ENCODE results near the gene SPATA31E1.
A peak's percentile ranks its signal among the peaks of the same experiment; 100 is the strongest.

SPATA31E1 gene

DNA sequence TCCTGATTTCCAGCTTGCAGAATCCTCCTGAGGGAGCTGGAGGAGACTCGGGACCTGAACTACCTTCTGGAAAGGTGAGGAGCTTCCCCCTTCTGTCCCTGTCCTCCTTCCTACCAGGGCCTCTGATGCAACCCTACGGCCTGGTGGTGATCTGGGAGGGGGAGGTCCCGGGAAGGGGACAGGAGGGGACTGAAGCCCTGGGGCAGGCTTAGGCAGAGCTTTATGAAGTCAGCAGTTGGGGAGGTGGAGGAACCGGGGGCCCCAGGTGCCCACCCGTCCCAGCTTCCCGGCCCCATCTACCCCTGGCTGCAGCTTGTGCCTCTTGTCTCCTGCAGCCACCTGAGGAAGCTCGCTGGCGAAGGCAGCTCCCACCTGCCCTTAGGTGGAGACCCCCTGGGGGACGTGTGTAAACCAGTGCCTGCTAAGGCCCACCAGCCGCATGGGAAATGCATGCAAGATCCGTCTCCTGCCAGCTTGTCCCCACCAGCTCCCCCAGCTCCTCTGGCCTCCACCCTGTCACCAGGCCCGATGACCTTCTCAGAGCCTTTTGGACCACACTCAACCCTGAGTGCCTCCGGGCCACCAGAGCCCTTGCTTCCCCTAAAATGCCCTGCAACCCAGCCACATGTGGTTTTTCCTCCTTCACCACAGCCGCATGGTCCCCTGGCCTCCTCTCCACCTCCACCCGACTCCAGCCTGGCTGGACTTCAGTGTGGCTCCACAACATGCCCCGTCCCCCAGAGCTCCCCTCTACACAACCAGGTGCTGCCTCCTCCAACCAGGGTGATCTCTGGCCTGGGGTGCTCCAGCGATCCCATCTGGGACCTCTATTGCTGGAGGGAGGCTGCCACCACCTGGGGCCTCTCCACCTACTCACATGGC lies 2.1 kb downstream of the SPATA31E1 start:
- Mint-ChIP-seq H3K9me3 (no peaks in the 10 kb centered on the region), H3K36me3 (ENCODE audit: low read depth) (no peaks in the 10 kb centered on the region), H3K4me3 (no peak overlapping the region), H3K4me1 (peaks cover 19% of the 10 kb centered on the region), H3K27ac (no peak overlapping the region), H3K27me3 (ENCODE audit: low read depth, poor library complexity) (peaks cover 10% of the 10 kb centered on the region)
- DNase-seq, result no peak
- TF ChIP-seq CTCF (IDR thresholded peaks at IDR 0.05), result no peak

GRCh38 chr9:87885484-87886189 lies 3.0 kb downstream of the SPATA31E1 start:
- Mint-ChIP-seq H3K9me3 (no peaks in the 10 kb centered on the region), H3K36me3 (ENCODE audit: low read depth) (no peaks in the 10 kb centered on the region), H3K27me3 (ENCODE audit: low read depth, poor library complexity) (peaks cover 4% of the 10 kb centered on the region), H3K4me3 (no peak overlapping the region), H3K27ac (no peak overlapping the region), H3K4me1 (peaks cover 19% of the 10 kb centered on the region)
- no peak for TF ChIP-seq CTCF (IDR thresholded peaks at IDR 0.05)
- DNase-seq, result no peak

DNA sequence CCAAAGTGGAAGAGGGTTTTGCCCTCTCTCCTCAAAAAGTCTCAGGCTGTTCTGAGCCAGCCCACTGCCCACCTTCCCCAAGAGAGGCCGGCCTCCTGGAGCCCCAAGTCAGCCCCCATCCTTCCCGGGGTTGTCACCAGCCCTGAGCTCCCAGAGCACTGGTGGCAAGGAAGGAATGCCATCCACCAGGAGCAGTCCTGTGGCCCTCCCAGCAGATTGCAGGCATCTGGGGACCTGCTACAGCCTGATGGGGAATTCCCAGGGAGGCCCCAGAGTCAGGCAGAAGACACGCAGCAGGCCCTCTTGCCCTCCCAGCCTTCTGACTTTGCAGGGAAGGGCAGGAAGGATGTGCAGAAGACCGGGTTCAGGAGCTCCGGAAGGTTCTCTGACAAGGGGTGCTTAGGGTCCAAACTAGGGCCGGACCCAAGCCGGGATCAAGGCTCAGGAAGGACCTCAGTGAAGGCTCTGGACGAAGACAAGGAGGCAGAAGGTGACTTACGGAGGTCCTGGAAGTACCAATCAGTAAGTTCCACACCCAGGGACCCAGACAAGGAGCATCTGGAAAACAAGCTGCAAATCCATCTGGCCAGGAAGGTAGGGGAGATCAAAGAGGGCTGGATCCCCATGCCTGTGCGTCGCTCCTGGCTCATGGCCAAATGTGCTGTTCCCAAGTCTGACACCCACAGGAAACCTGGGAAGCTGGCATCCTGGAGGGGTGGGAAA lies 3.7 kb downstream of the SPATA31E1 start:
- DNase-seq, result no peak
- no peak overlapping the region for H3K4me3 Mint-ChIP-seq
- H3K9me3 Mint-ChIP-seq, result no peaks in the 10 kb centered on the region
- no peak overlapping the region for H3K27ac Mint-ChIP-seq
- peaks cover 4% of the 10 kb centered on the region for H3K27me3 Mint-ChIP-seq (ENCODE audit: low read depth, poor library complexity)
- H3K36me3 Mint-ChIP-seq (ENCODE audit: low read depth), result no peaks in the 10 kb centered on the region
- TF ChIP-seq CTCF (IDR thresholded peaks at IDR 0.05), result no peak
- peaks cover 19% of the 10 kb centered on the region for H3K4me1 Mint-ChIP-seq

DNA sequence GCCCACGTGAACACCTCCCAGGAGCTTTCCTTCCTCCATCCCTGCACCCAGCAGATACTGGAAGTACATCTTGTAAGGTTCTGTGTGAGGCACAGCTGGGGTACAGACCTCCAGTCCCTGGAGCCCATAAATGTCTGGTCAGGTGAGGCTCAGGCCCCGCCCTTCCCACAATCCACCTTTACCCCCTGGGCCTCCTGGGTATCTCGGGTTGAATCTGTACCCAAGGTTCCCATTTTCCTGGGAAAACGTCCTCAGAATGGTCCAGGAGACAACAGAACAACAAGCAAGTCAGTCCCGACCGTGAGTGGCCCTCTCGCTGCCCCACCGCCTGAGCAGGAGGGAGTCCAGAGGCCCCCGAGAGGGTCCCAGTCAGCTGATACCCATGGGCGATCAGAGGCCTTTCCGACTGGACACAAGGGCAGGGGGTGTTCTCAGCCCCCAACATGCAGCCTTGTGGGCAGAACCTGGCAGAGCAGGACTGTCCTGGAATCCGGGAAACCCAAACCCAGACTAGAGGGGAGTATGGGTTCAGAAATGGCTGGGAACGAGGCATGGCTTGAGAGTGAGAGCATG lies 4.3 kb downstream of the SPATA31E1 start:
- Mint-ChIP-seq H3K4me1 (peaks cover 19% of the 10 kb centered on the region), H3K36me3 (ENCODE audit: low read depth) (no peaks in the 10 kb centered on the region), H3K4me3 (no peak overlapping the region), H3K27me3 (ENCODE audit: low read depth, poor library complexity) (no peaks in the 10 kb centered on the region), H3K9me3 (no peaks in the 10 kb centered on the region), H3K27ac (no peak overlapping the region)
- TF ChIP-seq CTCF (IDR thresholded peaks at IDR 0.05), result no peak
- no peak for DNase-seq

DNA sequence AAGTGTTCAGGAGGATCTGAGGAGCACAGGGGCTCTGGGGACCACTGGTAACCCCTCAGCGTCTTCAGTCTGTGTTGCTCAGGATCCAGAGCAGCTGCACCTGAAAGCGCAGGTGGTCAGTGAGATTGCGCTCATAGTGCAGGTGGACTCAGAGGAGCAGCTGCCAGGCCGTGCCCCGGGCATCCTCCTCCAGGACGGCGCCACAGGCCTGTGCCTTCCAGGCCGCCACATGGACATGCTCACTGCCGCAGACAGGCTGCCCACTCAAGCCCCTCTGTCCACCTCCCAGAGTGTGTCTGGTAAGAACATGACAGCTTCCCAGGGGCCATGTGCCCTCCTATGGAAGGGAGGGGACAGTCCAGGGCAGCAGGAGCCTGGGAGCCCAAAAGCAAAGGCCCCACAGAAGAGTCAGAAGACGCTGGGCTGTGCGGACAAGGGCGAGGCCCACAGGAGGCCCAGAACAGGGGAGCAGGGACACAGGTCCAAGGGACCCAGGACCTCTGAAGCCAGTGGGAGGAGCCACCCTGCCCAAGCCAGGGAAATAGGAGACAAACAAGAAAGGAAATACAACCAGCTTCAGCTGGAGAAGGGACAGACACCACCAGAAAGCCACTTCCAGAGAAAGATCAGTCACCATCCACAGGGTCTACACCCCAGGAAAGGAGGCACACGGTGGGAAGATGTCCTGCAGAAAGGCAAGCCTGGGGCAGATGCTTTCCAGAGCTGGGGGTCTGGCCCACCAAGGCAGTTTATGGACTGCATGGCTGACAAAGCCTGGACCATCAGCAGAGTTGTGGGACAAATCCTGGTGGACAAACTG lies 5.2 kb downstream of the SPATA31E1 start:
- H3K9me3 Mint-ChIP-seq, result no peaks in the 10 kb centered on the region
- no peaks in the 10 kb centered on the region for H3K36me3 Mint-ChIP-seq (ENCODE audit: low read depth)
- H3K27me3 Mint-ChIP-seq (ENCODE audit: low read depth, poor library complexity), result no peaks in the 10 kb centered on the region
- no peak for DNase-seq
- peak overlapping the region; percentile 39 for H3K27ac Mint-ChIP-seq
- no peak overlapping the region for H3K4me3 Mint-ChIP-seq
- no peak for TF ChIP-seq CTCF (IDR thresholded peaks at IDR 0.05)
- peaks cover 12% of the 10 kb centered on the region for H3K4me1 Mint-ChIP-seq

All from nephron progenitor cell (in vitro differentiated cells).